Endothelial cell of umbilical vein (primary cell): ENCODE results near the gene C1orf185. TPM values are rescaled to one million over a fixed set of nuclear protein-coding genes. Genes with fewer than 3 reads are reported as not detected.

Experiments
- BruUV-seq: library from RNA; stranded (reverse); fragments of 400-500 nt; replicated peaks from 2 replicates; lab custom pipeline; 2021; lab: Mats Ljungman, UMichigan
- CTCF ChIA-PET: fragments of 300-600, 350-600 bp; sonication (Branson Sonifier 250); formaldehyde crosslinking; loops from one replicate; lab custom pipeline; 2021; ENCODE audit warnings: antibody characterized with exemption, inconsistent platforms; lab: Charles Lee
- POLR2A ChIA-PET: fragments of 300-600, 350-600 bp; sonication (Branson Sonifier 250); formaldehyde crosslinking; loops from one replicate; lab custom pipeline; 2021; ENCODE audit warnings: antibody characterized with exemption, inconsistent platforms; lab: Charles Lee
- DNase-seq: peaks from one replicate; pipeline ENCODE4 v3.0.0-alpha.2; 2011; ENCODE audit warnings: low read depth, low spot score
- FAIRE-seq: peaks from 2 replicates; lab custom pipeline; 2011; peaks lifted over from hg19 to GRCh38; lab: Jason Lieb, UNC
- H2AFZ ChIP-seq: 2 replicates; pipeline ENCODE4 v1.6.0; 2012; ENCODE audit warnings: low read depth, low read length, control low read depth, inconsistent platforms
- H3K27ac ChIP-seq: 2 replicates; pipeline ENCODE4 v1.5.1; 2011; ENCODE audit warnings: low read depth, mild to moderate bottlenecking, control low read depth, low read length, moderate library complexity; ENCODE audit not compliant: insufficient read depth
- H3K27me3 ChIP-seq, 2 experiments: 2 replicates each; pipeline versions ENCODE4 v1.6.0 to v1.6.1; 2011; ENCODE audit warnings: low read length in 2 of 2, mixed read lengths in 1 of 2; ENCODE audit not compliant: control insufficient read depth in 2 of 2, insufficient read depth in 2 of 2
- H3K36me3 ChIP-seq, 2 experiments: 2 replicates in 1 of 2; 3 replicates in 1 of 2; pipeline ENCODE4 v1.5.1; 2011; ENCODE audit warnings: low read length in 2 of 2, mild to moderate bottlenecking in 1 of 2, moderate library complexity in 1 of 2; ENCODE audit not compliant: control insufficient read depth in 2 of 2, insufficient read depth in 2 of 2; ENCODE audit errors: extremely low read depth in 1 of 2
- H3K4me1 ChIP-seq: 3 replicates; pipeline ENCODE4 v1.5.1; 2011; ENCODE audit warnings: mild to moderate bottlenecking, low read length; ENCODE audit not compliant: control insufficient read depth, insufficient read depth; ENCODE audit errors: extremely low read depth
- H3K4me2 ChIP-seq: 2 replicates; pipeline ENCODE4 v1.6.1; 2011; ENCODE audit warnings: low read length, control low read depth, mixed read lengths; ENCODE audit not compliant: insufficient read depth
- H3K4me3 ChIP-seq, 3 experiments: fragments of 200-600 bp in 1 of 3; sonication (generic), shearing (Covaris generic) in 1 of 3; replicated peaks in 1 of 3; 2 replicates each; pipeline ENCODE4 v1.5.1; 2011 to 2016; ENCODE audit warnings: control low read depth in 3 of 3, low read length in 3 of 3, mild to moderate bottlenecking in 2 of 3, inconsistent platforms in 1 of 3, low read depth in 1 of 3, moderate library complexity in 1 of 3; ENCODE audit not compliant: insufficient read depth in 1 of 3
- H3K79me2 ChIP-seq: 2 replicates; pipeline ENCODE4 v1.6.0; 2012; ENCODE audit warnings: low read length, inconsistent platforms; ENCODE audit not compliant: control insufficient read depth, insufficient read depth
- H3K9ac ChIP-seq: replicated peaks from 2 replicates; pipeline ENCODE3; 2011; ENCODE audit warnings: low read length, control low read depth; ENCODE audit not compliant: insufficient read depth; ENCODE audit errors: extremely low read depth
- H3K9me1 ChIP-seq: replicated peaks from 3 replicates; pipeline ENCODE4 v1.6.0; 2011; ENCODE audit warnings: mild to moderate bottlenecking, low read length; ENCODE audit not compliant: control insufficient read depth, insufficient read depth; ENCODE audit errors: extremely low read depth
- H3K9me3 ChIP-seq: replicated peaks from 2 replicates; pipeline ENCODE4 v1.5.1; 2012; ENCODE audit warnings: low read length, inconsistent platforms; ENCODE audit not compliant: control insufficient read depth, insufficient read depth
- H4K20me1 ChIP-seq: replicated peaks from 2 replicates; pipeline ENCODE3; 2011; ENCODE audit warnings: mild to moderate bottlenecking, low read length; ENCODE audit not compliant: control insufficient read depth, insufficient read depth; ENCODE audit errors: extremely low read depth
- EZH2 ChIP-seq: IDR thresholded peaks from 2 replicates; pipeline ENCODE4 v1.6.1; 2012; ENCODE audit warnings: borderline replicate concordance, low read depth, mild to moderate bottlenecking, moderate library complexity, low read length, inconsistent platforms; ENCODE audit not compliant: severe bottlenecking
- FOS ChIP-seq: IDR thresholded peaks from 2 replicates; pipeline ENCODE4 v1.6.1; 2011; ENCODE audit warnings: mild to moderate bottlenecking, low read length, moderate library complexity, borderline replicate concordance; ENCODE audit not compliant: insufficient read depth
- GATA2 ChIP-seq: IDR thresholded peaks from 2 replicates; pipeline ENCODE4 v1.7.0; 2011; ENCODE audit warnings: low read depth, mild to moderate bottlenecking, moderate library complexity, mixed read lengths, low read length; ENCODE audit not compliant: insufficient read length, insufficient read depth
- JUN ChIP-seq: IDR thresholded peaks from 2 replicates; pipeline ENCODE4 v1.6.1; 2011; ENCODE audit warnings: borderline replicate concordance, low read depth; ENCODE audit not compliant: insufficient read length, insufficient read depth
- MYC ChIP-seq: IDR thresholded peaks from one replicate; pipeline ENCODE4 v1.6.1; 2011; ENCODE audit warnings: mild to moderate bottlenecking, low read depth, low read length
- POLR2A ChIP-seq: IDR thresholded peaks from 2 replicates; pipeline ENCODE4 v1.6.1; 2012; ENCODE audit warnings: low read depth, mild to moderate bottlenecking, control low read depth, low read length
- POLR2AphosphoS5 ChIP-seq: IDR thresholded peaks from 2 replicates; pipeline ENCODE4 v1.6.1; 2012; ENCODE audit warnings: low read depth, mild to moderate bottlenecking, control low read depth, low read length, moderate library complexity; ENCODE audit not compliant: insufficient read depth
- dilution Hi-C: fragments of 300-500 bp; cut with MboI; formaldehyde crosslinking; loops from one replicate; pipeline ENCODE4 v1.15.0; 2019; ENCODE audit warnings: low sequenced_read_pairs; ENCODE audit not compliant: extremely low pct_ligation_motif_present
- intact Hi-C: fragments of 100-400 bp; cut with micrococcal nuclease; formaldehyde crosslinking; loops from one replicate; pipeline ENCODE4 v1.10.0; 2022
- polyA plus RNA-seq, 4 experiments: library from polyadenylated mRNA; depleted of rRNA in 3 of 4; stranded (reverse) in 3 of 4; unstranded in 1 of 4; fragments of >200 nt; gene quantifications; 2 replicates each; pipeline versions ENCODE4 v1.2.1 to v1.2.3, GENCODE V29; 2011 to 2012; ENCODE audit warnings: missing spikeins in 1 of 4
- total RNA-seq: library from RNA; stranded (reverse); gene quantifications from 2 replicates; pipeline ENCODE4 v1.2.3, GENCODE V29; 2021
- TF ChIP-seq, protein P1 (sequence below), 2 donors: IDR thresholded peaks; 1 replicate in 1 of 2; 2 replicates in 1 of 2; pipeline ENCODE4 v1.5.1; 2011; ENCODE audit warnings: low read length in 2 of 2, mild to moderate bottlenecking in 2 of 2, moderate library complexity in 2 of 2, control low read depth in 1 of 2, inconsistent platforms in 1 of 2, low read depth in 1 of 2; ENCODE audit not compliant: insufficient read depth in 1 of 2; ENCODE audit errors: extremely low read depth in 1 of 2
- TF ChIP-seq, protein P2 (sequence below): IDR thresholded peaks from 2 replicates; pipeline ENCODE4 v1.6.1; 2011; ENCODE audit not compliant: insufficient read depth, insufficient read length

C1orf185 gene
- total and polyA plus RNA-seq, 2 donors (not counting 3 experiments of a cell fraction or from before 2014, with no cell fraction given), result not detected

DNA sequence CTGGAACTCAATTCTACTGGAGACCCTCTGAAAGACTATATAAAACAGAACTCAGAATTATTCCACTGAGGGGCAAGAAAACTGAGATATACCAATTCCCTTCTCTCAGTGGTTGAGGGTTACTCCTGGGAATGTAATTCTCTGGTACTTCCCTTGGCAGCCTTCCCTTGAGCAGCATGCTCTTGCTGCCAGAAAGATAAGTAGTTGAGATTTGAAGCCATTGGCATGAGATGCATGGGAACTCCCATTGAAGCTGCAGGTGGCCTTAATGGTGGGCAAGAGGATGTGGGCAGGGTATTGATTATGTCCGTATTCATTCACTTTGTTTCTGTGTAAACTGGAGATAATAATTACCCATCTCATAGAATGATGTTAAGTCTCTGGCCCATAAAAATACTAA is 28.6 kb upstream of the C1orf185 start:
- DNase-seq (no peak), FAIRE-seq (no peak)
- Histone ChIP-seq H3K36me3 (no peaks in the 10 kb centered on the region), H3K9me3 (no peaks in the 10 kb centered on the region), H3K4me3 (no peak overlapping the region), H3K27me3 (peaks cover 8 to 21% of the 10 kb centered on the region in 2 experiments), H2AFZ (no peak overlapping the region), H3K27ac (no peak overlapping the region), H3K9ac (no peak overlapping the region), H3K4me1 (no peaks in the 10 kb centered on the region), H3K9me1 (no peaks in the 10 kb centered on the region), H3K79me2 (no peaks in the 10 kb centered on the region), H4K20me1 (no peaks in the 10 kb centered on the region), H3K4me2 (no peak overlapping the region)
- intact Hi-C loops (no loop called here), dilution Hi-C loops (no loop called here)
- no peak for TF ChIP-seq JUN
- TF ChIP-seq, protein P1, sequence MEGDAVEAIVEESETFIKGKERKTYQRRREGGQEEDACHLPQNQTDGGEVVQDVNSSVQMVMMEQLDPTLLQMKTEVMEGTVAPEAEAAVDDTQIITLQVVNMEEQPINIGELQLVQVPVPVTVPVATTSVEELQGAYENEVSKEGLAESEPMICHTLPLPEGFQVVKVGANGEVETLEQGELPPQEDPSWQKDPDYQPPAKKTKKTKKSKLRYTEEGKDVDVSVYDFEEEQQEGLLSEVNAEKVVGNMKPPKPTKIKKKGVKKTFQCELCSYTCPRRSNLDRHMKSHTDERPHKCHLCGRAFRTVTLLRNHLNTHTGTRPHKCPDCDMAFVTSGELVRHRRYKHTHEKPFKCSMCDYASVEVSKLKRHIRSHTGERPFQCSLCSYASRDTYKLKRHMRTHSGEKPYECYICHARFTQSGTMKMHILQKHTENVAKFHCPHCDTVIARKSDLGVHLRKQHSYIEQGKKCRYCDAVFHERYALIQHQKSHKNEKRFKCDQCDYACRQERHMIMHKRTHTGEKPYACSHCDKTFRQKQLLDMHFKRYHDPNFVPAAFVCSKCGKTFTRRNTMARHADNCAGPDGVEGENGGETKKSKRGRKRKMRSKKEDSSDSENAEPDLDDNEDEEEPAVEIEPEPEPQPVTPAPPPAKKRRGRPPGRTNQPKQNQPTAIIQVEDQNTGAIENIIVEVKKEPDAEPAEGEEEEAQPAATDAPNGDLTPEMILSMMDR (IDR thresholded peaks at IDR 0.05; ENCODE audit: extremely low read depth in 1 of 2, insufficient read depth in 1 of 2, low read depth in 1 of 2, low read length in 2 of 2), result no peak
- no peak for TF ChIP-seq EZH2
- no peak for TF ChIP-seq FOS
- TF ChIP-seq, protein P2, sequence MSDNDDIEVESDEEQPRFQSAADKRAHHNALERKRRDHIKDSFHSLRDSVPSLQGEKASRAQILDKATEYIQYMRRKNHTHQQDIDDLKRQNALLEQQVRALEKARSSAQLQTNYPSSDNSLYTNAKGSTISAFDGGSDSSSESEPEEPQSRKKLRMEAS, result no peak
- no peak for TF ChIP-seq POLR2A
- TF ChIP-seq GATA2, result no peak
- TF ChIP-seq POLR2AphosphoS5, result no peak
- no peak for TF ChIP-seq MYC
- CTCF ChIA-PET, result no interaction called here
- POLR2A ChIA-PET, result no interaction called here
- BruUV-seq, result no TSS peak
